Nucleus accumbens (tissue), 56 donors: ENCODE data around the gene UFSP2.

Source experiments
- DNase-seq, 56 donors: peaks; one replicate each; lab custom pipeline; 2025; lab: John Stamatoyannopoulos, UW

Gene UFSP2

DNA sequence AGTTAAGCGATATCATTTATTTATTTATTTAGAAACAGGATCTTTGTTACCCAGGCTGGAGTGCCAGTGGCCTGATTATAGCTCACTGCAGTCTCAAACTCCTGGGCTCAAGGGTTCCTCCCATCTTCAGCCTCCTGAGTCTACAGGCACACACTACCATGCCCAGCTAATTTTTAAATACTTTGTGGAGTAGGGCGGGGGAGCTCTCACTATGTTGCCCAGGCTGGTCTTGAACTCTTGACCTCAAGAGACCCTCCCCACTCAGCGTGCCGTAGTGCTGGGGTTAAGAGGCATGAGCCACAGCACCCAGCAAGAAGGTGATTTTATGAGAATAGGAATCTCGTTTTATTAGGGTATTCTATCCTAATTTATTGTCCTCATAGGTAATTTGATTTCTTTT is 3.9 kb upstream of the UFSP2 start:
- DNase-seq = no peak

DNA sequence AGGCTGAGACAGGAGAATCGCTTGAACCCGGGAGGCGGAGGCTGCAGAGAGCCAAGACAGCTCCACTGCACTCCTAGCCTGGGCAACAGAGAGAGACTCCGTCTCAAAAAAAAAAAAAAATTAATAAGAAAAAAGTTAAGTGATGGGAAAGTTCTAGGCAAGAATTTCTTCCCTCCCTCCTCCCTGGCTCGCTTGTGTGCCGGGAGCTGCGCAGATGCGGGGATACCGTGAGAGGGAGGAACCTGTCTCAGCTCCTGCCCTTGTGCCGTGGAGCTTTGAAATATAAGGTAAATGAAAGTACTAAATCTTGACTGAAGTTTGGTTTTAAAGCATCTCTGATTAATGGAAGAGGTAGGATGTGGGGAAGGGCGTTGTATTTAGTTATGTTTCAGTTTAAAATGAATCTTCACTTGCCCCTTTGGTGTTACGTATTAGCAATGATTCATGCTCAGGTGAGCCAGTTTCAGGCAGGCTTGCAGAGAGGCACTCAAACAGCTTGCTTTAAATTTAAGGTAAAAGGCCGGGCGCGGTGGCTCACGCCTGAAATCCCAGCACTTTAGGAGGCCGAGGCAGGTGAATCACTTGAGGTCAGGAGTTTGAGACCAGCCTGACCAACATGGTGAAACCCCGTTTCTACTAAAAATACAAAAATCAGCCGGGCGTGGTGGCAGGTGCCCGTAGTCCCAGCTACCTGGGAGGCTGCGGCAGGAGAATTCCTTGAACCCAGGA is 1.4 kb upstream of the UFSP2 start:
- peak in 19 of 56 donors; percentile 0 to 46 (median 20) for DNase-seq

DNA sequence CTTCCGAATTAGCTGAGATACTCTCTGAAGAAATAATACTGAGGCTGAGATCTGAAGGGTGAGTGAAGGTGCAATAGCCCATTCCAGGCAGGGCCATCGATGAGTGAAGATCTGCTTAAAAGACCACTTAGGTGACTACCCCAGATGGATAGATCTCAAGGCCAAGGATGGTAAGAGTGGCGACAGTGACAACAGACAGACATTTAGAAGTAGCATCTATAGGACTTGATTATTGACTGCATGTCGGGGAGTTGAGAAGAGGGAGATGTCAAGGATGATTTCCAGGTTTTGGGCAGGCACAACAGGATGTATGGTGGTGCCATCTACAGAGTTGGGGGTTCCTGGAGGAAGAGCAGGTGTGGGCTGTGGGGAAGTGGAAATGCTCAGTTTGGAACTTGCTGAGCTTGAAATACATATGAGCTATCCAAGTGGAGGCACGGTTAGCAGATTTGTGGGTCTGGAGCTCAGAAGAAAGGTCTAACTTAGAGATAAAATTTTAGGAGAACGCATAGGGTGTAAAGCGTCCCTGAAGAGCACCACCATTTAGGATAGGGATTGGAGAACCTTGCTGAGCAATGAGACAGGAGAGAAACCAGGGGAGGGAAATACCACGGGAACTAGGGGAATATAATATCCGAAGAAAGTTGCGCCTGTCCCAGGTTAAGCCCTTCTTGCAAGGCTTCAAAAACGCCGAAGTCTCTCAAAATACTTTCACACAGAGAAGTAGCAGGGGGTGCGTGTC is 688 bp downstream of the UFSP2 start:
- peak in 11 of 56 donors; percentile 5 to 64 (median 38) for DNase-seq

DNA sequence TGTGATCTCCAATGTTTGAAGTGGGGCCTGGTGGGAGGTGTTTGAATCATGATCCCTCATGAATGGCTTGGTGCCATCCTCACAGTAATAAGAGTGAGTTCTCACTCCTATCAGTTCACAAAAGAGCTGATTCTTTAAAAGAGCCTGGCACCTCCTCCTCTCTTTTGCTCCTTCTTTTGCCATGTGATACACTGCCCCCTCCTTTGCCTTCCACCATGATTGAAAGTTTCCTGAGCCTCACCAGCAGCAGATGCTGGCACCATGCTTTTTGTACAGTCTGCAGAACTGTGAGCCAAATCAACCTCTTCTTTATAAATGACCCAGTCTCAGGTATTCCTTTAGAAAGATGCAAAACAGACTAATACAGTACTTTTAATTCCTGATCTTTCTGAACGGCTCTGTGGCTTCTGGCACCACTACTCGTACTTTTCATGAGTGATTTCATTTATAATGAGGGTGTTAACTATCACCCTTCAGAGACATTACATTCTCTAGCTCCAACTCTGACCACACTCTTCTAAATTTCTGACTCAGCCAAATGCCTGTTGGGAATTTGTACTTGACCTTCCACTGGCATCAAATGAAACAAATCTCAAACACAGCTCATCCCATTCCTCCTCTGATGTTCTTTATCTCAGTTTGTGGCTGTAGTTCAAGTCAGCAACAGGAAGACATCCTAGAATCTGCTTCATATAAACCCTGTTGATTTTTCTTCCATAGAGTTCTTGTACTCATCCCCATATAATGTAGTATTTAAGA is 4.2 kb downstream of the UFSP2 start:
- no peak for DNase-seq

DNA sequence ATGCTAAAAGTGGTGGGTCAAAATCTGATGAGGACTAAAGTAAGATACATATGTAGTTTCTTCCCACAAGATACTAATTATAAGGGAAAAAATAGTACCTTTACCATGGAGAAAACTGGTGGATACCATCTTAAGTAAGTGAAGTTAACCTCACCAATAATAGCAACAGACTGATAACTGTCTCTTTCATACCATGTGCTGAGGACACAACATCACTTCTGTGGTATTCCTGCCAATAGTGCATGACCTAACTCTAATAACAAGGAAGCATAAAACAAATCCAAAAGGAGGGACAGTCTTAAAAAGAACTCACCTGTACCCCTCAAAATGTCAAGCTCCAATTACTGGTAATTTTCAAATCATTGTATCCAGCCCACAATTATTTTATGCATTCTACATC is 8.8 kb downstream of the UFSP2 start:
- DNase-seq = no peak

DNA sequence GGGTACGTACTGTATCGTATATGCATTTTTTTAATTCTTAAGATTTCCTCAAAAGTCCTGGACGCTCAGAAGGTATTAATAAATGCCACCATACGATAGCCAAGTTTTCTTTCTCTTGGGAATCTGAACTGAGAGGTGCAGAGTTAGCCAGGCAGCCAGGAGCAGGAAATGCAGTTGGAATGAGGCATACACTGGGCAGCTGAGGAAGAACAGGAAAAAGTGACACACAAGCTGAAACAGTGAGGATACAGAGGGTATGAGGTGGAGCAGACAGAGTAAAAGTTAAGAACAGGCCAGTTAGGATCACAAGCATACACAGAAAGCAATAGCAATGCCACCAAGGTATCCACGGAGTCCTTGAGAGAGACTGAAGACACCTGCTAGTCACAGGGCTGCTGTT is 13.4 kb downstream of the UFSP2 start:
- DNase-seq = no peak

DNA sequence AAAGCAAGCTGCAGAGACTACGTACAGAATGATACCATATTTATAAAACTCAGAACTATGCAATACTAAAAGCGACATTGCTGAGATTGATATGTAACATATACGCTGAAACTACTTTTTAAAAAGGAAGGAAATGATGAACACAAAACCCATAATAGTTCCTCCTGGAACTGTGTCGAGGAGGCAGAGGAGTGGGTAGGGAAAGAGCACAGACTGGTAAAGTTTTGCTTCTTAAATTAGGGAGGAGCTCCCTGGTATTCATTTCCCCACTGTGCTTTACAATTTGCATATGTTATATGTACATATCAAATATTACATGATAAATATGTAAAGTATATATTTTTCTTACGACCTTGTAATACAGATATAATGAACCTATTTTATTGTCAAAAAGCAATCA is 13.9 kb downstream of the UFSP2 start:
- DNase-seq = no peak

DNA sequence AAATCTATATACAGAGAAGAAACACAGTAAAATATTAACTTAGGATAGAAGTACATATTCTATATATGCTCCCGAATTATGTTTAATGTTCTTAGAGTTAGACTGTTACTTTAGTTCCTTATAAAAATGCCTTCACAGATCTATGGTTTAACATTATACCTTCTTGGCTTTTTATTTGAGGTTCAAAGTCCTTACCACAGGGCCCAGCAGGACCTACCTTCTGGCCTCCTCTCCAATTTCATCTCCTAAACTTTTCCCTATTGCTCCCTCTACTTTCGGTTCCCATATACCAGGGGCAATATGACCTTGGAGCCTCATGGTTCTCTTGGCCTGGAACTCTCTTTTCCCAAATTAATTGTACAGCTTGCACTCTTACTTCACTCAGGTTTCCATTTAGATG is 17.3 kb downstream of the UFSP2 start:
- DNase-seq = no peak

DNA sequence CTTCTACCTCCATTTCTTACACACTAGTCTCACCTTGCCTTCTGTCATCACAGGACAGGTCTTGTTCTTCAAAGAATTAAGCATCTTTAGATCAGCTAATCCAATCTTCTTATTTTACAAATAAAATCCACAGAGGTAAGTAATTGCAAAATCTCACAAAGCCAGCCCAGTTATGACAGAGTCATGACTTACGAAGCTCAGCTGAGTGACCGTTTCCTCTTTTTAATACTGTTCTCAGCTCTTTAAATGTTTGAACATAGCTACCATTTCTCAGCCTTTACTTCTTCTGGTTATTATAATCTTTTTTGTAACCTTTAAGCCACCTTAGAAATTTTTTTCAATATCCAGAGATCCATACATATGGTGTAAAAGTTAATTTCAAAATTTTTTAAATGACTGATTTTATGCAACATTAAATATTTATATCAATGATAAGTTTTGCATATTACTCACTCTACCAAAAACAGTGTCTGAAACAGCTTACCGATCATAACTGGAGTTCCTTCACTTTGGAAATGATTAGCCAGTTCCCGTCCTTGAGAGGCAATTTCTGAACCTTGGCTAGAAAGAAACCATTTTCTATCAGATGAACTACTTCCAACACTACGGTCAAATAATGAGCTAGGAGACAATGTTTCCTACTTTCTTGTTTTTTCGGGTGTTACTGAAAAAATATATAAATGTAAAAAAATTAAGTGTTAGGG is 20.3 kb downstream of the UFSP2 start:
- DNase-seq = no peak

DNA sequence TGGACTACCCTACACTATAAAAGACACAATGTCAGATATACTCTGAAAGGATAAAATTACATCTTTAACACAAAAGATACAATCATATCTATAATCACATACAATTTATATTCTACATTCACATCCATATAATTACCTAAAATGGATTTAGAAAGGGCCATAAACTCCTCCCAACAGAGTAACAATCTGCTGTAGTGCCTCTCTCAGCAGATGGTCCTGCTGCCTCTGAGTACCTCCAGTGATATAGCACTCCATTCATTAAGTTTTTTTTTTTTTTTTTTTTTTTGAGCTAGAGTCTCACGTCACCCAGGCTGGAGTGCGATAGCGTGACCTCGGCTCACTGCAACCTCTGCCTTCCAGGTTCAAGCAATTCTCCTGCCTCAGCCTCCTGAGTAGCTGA is 21.7 kb downstream of the UFSP2 start:
- DNase-seq = no peak

DNA sequence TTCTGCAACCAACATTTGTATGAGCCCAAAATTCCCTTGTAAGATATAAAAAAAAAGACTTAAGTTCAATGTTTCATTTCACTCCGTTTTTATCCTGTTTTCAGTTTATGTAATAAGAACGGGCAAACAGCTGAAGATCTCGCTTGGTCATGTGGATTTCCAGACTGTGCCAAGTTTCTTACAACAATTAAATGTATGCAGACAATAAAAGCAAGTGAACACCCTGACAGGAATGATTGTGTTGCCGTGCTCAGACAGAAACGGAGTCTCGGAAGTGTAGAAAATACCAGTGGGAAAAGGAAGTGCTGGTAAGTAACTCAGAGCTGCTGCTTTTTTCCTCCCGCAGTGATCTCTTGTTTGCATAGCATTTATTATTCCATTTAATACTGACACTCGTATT is 26.3 kb downstream of the UFSP2 start:
- DNase-seq = peak in 1 of 56 donors; percentile 15

DNA sequence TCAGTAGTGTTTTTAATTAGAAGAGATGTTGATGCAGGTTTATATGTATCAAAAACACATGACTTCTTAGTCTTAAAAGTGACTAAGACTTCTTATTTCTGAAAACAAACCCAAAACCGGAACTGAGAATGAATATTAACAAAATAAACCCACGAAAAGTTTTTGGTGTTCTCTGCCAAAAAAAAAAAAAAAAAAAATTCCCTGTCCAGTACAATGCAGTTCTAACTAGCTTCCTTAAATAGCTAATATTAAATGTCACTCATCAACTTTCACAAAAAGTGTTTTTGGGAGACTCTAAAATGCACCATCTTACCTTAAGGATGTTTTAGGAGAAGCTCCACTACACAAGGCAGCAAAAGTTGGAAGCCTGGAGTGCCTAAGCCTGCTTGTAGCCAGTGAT is 27.1 kb downstream of the UFSP2 start:
- DNase-seq = no peak

DNA sequence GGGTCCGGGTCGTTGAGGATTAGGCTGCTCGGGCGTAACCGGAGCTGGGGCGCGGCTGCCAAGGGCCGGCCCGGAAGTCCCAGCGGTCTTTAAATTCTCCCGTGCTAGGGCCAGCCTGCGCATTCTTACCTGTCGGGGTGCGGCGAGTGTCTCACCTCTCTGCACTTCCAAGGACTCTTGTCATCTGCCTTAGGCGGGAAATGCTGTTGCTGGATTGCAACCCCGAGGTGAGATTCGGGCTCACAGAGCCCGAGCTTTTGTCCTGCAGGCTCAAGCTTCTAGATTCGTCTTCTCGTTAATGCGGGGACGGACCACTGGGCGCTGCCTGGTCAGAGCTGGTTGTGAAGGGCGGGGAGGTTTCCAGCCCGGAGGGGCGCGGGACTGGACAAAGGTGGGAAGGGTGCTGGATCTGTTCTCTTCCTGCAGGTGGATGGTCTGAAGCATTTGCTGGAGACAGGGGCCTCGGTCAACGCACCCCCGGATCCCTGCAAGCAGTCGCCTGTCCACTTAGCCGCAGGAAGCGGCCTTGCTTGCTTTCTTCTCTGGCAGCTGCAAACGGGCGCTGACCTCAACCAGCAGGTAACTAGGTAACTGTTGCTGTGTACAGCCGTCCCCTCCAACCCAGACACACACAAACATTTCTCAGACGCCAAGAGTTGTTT is 28.9 kb downstream of the UFSP2 start, which contains the start of gene ANKRD37:
Gene ANKRD37, plus strand, starts transcription at position 118 of the 662 bp plus-strand sequence. Its CDS starts 83 bp downstream, at position 201.
- DNase-seq = peak in 24 of 56 donors; percentile 13 to 72 (median 60)

DNA sequence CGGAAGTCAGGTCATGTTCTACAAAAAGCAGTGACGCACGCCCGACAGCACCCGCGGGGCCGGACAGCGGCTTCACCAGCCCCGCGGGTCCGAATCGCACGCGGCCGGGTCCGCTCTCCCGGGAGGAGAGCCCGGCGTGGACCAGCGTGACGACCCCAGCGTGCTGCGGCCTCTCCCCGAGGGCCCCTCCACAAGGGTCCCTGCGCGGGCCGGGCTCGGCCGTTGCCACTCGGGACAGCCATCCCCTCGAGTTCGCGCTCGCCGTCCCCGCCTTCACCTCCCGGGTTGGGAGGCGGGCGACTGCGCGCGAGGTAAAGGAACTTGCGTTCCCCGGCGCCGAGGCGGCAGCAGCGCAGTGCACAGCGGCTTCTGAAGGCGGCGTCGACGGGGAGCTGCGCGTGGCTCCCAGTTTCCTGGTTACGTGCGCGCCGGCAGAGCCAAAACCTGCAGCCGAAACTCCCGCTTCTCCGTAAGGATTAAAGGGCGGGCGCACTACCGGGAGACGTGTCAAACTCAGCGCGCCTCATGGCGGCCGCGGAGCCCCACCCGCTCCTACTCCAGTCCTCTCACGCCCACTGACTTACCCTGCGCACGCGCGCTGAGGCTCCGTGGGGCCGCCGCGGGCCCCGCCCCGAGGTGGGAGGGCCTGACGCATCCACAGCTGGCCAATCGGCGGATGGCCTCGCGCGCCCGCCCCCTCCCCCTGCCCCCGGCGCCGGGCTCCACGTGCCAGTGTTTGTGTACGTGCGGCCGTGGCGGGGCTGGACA is 29.6 kb downstream of the UFSP2 start:
- peak; percentile 70 to 99 (median 96) for DNase-seq

DNA sequence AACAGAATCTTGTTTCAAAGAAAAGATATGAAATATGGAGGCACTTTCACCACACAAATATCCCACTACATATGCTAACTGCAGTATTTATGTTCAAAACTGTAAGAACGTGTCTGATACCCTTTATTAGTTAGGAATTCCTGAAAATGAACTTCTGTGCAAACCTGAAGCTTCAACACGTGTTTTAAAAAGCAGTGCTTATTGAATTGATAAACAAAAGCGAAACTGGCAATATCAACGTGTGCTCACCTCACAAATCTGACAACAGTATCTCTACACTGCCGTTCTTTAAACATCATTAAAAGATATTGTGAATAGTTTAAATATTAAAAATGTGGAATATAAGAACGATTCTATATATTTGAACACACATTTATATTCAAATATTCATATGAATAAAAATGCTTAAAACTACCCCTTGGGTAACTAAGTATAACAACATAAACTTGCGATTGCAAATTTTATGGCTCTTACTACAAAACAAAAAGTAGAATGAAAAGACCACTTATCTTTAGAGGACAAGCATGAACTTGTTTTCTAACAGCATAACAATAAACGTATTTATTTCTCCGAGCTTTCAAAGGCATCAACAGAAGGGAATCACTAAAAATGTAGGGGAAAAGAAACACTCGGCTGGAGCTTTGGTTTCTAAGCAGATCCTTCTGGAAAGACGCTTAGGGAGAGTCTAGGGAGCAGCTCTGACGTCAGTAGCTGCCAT is 30.4 kb downstream of the UFSP2 start, which contains the start of gene LRP2BP:
Gene LRP2BP, minus strand, starts transcription at position 687 of the 718 bp plus-strand sequence. CDS start 17,738 bp downstream, outside the sequence.
- DNase-seq = no peak

DNA sequence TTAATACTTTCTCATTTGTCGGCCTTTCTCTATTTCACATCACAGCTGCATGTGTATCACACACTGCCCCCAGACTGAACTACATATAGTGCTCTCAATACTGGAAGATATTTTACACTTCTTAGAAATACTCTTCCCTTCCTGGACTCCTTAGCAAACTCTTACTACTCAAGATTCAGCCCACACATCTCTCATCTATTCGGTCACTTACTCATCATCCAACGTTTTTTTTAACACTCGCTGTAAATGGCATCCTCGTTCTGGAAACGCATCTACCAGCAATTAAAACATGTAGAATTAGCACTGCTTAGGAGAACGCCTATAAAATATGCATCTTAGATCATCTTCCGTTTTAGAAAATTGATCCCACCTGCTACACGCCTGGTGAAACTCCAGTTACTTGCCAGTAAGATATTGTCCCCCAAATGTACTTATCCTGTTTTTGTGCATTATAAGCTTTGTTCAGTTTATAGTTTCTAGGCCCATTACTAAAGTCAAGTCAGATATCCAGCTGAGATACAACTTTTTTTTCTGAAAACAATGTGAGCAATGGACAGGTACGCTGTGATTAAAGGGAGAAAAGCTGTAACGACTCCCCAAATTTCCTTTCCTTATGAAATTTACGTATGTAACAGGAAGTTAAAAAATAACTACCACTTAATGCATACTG is 31.1 kb downstream of the UFSP2 start:
- peak in 2 of 56 donors; percentile 10 to 22 for DNase-seq

DNA sequence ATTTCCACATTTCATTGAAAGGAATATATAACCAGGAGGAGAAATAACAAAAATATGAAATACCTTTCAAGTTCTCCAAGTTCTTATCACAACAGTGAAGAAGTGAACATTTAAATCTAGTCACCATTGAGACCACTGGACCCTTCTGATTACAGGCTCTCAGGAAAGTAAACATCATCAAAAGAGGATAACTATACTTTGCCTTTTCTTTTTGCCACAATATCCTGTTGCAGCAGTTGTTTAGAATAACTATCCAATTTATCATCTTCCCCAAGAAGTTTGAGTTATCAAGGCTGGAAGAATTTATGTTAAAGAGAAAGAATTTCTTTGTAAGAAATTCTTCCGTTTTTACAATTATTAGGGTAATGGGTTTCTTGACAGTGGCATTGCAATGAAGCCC is 33.6 kb downstream of the UFSP2 start:
- DNase-seq = no peak

DNA sequence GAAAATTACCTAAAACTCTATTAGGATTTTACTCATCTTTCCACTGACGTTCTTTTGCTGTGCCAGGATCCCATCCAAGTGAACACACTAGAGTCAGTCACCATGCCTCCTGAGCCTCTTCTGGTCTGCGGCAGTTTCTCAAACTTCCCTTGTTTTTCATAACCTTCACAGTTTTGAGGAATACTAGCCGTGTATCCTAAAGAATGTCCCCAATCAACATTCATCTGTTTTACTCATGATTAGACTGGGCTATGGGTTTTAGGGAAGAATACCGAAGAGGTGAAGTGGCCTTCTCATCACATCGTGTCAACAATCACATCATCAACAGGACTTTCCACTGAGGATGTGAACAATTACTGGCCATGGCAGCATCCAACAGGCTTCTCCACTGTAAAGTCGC is 34.8 kb downstream of the UFSP2 start:
- no peak for DNase-seq
